Suprapubic skin (tissue), 4 donors: ENCODE data around the gene TBCEL. TPM values are rescaled to one million over a fixed set of nuclear protein-coding genes. Genes with fewer than 3 reads are reported as not detected.

Source experiments
- DNase-seq, 2 donors: peaks; one replicate each; pipeline ENCODE4 v3.0.0-alpha.2; 2019; ENCODE audit warnings: low spot score in 2 of 2
- H3K27ac ChIP-seq: fragments of 200-600 bp; sonication (generic); one replicate; pipeline ENCODE4 v1.5.1; 2019
- H3K27me3 ChIP-seq: fragments of 200-600 bp; sonication (generic); one replicate; pipeline ENCODE4 v1.5.1; 2019
- H3K36me3 ChIP-seq: fragments of 200-600 bp; sonication (generic); one replicate; pipeline ENCODE4 v1.5.1; 2019
- H3K4me1 ChIP-seq: fragments of 200-600 bp; sonication (generic); one replicate; pipeline ENCODE4 v1.5.1; 2019
- H3K4me3 ChIP-seq: fragments of 200-600 bp; sonication (generic); one replicate; pipeline ENCODE4 v1.5.1; 2019; ENCODE audit warnings: mild to moderate bottlenecking
- H3K9me3 ChIP-seq: fragments of 200-600 bp; sonication (generic); one replicate; pipeline ENCODE4 v1.5.1; 2019
- EP300 ChIP-seq: sonication (generic); formaldehyde crosslinking; IDR thresholded peaks from one replicate; pipeline ENCODE4 v1.6.1; 2017; ENCODE audit warnings: antibody characterized with exemption
- POLR2A ChIP-seq, 2 donors: fragments of 450-650 bp; IDR thresholded peaks; one replicate each; pipeline ENCODE4 v1.6.1; 2017; ENCODE audit warnings: antibody characterized with exemption in 2 of 2, mild to moderate bottlenecking in 2 of 2, moderate library complexity in 2 of 2
- POLR2AphosphoS5 ChIP-seq, 3 donors: sonication (generic); formaldehyde crosslinking; IDR thresholded peaks; one replicate each; pipeline ENCODE4 v1.6.1; 2017; ENCODE audit warnings: antibody characterized with exemption in 3 of 3
- WGBS: methylation state at CpG from one replicate; pipeline ENCODE4 v1.1.5; 2018; 5-methylcytosine and 5-hydroxymethylcytosine counted together
- total RNA-seq, 4 donors: library from RNA; depleted of rRNA; stranded (reverse); fragments of >200 nt; gene quantifications; one replicate each; pipeline ENCODE4 v1.1.0, GENCODE V29; 2016
- TF ChIP-seq, protein P1 (sequence below), 2 donors: fragments of 200-600 bp in 1 of 2; fragments of 450-650 bp in 1 of 2; sonication (generic) in 1 of 2; IDR thresholded peaks; one replicate each; pipeline ENCODE4 v1.5.1; 2016 to 2019; ENCODE audit warnings: antibody characterized with exemption in 2 of 2, mild to moderate bottlenecking in 1 of 2, moderate library complexity in 1 of 2

Gene TBCEL
- total RNA-seq, 4 donors from 2014 or later, result 5.7 to 14.2 (median 9.5) TPM

DNA sequence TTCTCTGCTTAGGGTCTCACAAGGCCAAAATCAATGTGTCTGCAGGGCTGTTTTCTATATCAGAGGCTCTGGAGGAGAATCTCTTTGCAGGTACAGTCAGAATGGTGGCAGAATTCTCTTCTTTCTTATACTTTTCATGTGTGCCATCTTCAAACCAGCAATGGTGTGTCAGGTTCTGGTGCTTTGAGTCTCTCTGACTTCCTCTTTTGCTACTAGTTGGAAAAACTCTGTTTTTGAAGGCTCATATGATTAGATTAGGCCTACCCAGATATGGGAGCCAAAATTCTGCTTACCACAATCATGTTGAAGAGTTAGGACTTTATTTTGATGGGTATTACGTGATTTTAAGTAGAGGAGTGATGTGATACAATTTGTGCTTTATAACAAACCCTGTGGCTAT lies 58.3 kb downstream of the TBCEL start:
- TF ChIP-seq POLR2AphosphoS5 (IDR thresholded peaks at IDR 0.05) (no peak), EP300 (no peak), POLR2A (IDR thresholded peaks at IDR 0.05) (no peak)
- TF ChIP-seq, protein P1, sequence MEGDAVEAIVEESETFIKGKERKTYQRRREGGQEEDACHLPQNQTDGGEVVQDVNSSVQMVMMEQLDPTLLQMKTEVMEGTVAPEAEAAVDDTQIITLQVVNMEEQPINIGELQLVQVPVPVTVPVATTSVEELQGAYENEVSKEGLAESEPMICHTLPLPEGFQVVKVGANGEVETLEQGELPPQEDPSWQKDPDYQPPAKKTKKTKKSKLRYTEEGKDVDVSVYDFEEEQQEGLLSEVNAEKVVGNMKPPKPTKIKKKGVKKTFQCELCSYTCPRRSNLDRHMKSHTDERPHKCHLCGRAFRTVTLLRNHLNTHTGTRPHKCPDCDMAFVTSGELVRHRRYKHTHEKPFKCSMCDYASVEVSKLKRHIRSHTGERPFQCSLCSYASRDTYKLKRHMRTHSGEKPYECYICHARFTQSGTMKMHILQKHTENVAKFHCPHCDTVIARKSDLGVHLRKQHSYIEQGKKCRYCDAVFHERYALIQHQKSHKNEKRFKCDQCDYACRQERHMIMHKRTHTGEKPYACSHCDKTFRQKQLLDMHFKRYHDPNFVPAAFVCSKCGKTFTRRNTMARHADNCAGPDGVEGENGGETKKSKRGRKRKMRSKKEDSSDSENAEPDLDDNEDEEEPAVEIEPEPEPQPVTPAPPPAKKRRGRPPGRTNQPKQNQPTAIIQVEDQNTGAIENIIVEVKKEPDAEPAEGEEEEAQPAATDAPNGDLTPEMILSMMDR (IDR thresholded peaks at IDR 0.05), result no peak

DNA sequence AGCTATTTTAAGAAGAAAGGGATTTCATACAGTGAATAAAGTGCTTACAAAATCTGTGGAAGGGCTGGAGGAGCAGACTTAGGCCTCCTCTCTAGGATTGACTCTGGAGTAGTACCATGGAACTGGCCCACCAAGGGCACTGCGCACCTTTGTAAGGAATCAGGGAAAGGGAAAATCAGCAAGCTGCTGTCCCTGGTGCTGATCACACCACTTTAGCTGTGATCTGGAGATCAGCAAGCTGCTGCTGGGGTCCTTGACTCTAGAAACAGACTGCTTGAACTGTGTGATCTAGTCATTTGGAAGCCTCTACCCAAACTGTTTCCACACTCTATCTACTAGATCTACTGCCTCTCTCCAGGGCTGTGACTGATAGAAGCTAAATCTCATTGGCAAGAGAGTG lies 58.8 kb downstream of the TBCEL start:
- Histone ChIP-seq H3K4me1 (no peaks in the 10 kb centered on the region), H3K36me3 (peaks cover 26% of the 10 kb centered on the region), H3K27ac (no peak overlapping the region), H3K27me3 (no peaks in the 10 kb centered on the region), H3K9me3 (no peaks in the 10 kb centered on the region), H3K4me3 (no peak overlapping the region)
- no peak for DNase-seq
- TF ChIP-seq POLR2A (IDR thresholded peaks at IDR 0.05) (no peak), POLR2AphosphoS5 (IDR thresholded peaks at IDR 0.05) (no peak), EP300 (no peak)
- TF ChIP-seq, protein P1 (IDR thresholded peaks at IDR 0.05), result no peak
- WGBS, result 92% methylated on average over 1 of the region's 1 CpG

More for the DNA sequence above, 58.3 kb downstream of the TBCEL start:
- no peak overlapping the region for H3K4me3 ChIP-seq
- H3K27me3 ChIP-seq, result no peaks in the 10 kb centered on the region
- no peak overlapping the region for H3K27ac ChIP-seq
- no peak for DNase-seq
- no peaks in the 10 kb centered on the region for H3K4me1 ChIP-seq
- WGBS, result 91% methylated on average over 1 of the region's 1 CpG
- peaks cover 21% of the 10 kb centered on the region for H3K36me3 ChIP-seq
- H3K9me3 ChIP-seq, result no peaks in the 10 kb centered on the region

DNA sequence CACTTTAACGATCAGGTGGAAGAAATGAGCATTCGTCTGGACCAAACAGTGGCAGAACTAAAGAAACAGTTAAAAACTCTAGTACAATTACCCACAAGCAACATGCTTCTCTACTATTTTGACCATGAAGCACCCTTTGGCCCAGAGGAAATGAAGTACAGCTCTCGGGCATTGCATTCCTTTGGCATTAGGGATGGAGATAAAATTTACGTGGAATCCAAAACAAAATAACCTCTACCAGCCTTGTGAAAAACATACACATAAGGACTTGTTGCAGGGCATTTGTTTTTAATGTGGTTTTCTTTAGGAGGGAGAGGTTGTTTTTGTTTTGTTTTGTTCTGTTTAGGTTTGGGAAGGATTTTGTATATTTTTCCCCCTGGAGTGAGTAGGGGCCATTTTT lies 63.0 kb downstream of the TBCEL start:
- Histone ChIP-seq H3K27ac (no peak overlapping the region), H3K27me3 (no peaks in the 10 kb centered on the region), H3K4me1 (no peaks in the 10 kb centered on the region), H3K9me3 (no peaks in the 10 kb centered on the region), H3K4me3 (no peak overlapping the region), H3K36me3 (peaks cover 32% of the 10 kb centered on the region)
- whole genome bisulfite sequencing, result 92% methylated on average over 4 of the region's 4 CpGs
- no peak for DNase-seq
- TF ChIP-seq EP300 (no peak), POLR2AphosphoS5 (IDR thresholded peaks at IDR 0.05) (no peak), POLR2A (IDR thresholded peaks at IDR 0.05) (no peak)
- TF ChIP-seq, protein P1 (IDR thresholded peaks at IDR 0.05), result no peak

DNA sequence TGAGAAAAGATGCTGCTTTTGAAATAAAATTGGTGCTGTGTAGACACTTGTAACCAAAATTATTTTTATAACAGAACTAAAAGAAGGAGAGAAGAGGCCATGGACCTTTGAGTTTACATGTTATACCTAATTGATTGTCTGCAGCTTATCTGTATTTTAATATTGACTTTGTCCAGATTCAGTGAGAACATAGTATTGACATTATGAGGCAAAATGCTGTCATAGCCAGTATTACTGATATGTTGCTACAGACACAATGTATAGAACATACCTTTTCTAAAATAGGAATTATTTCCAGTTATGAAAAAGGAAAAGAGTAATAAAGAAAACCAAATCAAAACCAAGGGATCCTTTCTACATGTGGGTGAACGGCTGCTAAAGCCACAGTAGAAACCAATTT lies 65.7 kb downstream of the TBCEL start:
- H3K27ac ChIP-seq, result no peak overlapping the region
- H3K36me3 ChIP-seq, result peaks cover 28% of the 10 kb centered on the region
- DNase-seq, result no peak
- H3K27me3 ChIP-seq, result no peaks in the 10 kb centered on the region
- H3K9me3 ChIP-seq, result no peaks in the 10 kb centered on the region
- H3K4me3 ChIP-seq, result no peak overlapping the region
- WGBS, result 100% methylated on average over 1 of the region's 1 CpG
- no peaks in the 10 kb centered on the region for H3K4me1 ChIP-seq
- no peak for TF ChIP-seq POLR2AphosphoS5 (IDR thresholded peaks at IDR 0.05)
- no peak for TF ChIP-seq EP300
- TF ChIP-seq, protein P1 (IDR thresholded peaks at IDR 0.05), result no peak
- no peak for TF ChIP-seq POLR2A (IDR thresholded peaks at IDR 0.05)

DNA sequence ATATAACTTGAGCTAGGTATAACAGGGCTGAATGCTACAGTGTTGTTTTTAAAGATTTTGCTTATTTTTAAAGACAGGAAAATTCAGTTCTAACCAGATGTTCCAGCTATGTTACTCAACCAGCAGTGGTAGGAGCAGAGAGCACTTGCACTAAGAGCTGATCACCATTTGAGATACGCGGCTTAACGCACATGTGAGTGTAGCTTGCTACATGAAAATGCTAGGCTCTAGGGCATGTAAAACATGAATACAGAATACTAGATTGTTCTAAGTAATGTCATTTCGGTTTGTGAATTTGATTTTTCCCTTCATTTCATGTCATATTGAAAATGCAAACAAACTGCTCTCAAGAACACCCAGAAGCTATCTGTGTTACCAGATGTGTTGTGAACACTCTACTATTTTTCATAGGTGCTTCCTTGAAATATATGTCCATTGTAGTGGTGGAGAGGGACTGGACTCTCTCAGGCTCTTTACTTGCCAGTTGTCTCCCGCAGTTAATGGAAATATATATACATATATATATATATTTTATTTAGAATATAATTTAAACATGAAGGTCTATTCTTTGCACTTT lies 66.3 kb downstream of the TBCEL start:
- Histone ChIP-seq H3K36me3 (peaks cover 27% of the 10 kb centered on the region), H3K27me3 (no peaks in the 10 kb centered on the region), H3K9me3 (no peaks in the 10 kb centered on the region), H3K4me3 (no peak overlapping the region), H3K4me1 (no peaks in the 10 kb centered on the region), H3K27ac (no peak overlapping the region)
- TF ChIP-seq POLR2A (IDR thresholded peaks at IDR 0.05) (no peak), EP300 (no peak), POLR2AphosphoS5 (IDR thresholded peaks at IDR 0.05) (no peak)
- TF ChIP-seq, protein P1 (IDR thresholded peaks at IDR 0.05), result no peak
- WGBS, result 93% methylated on average over 5 of the region's 5 CpGs
- no peak for DNase-seq
